B cell (primary cell): ENCODE measurements around the gene HTR6. TPM values are rescaled to one million over a fixed set of nuclear protein-coding genes. Genes with fewer than 3 reads are reported as not detected.

Source experiments
- ATAC-seq: fragments of 200-7000 bp; cut with Tn5 transposase; one replicate; pipeline ENCODE4 v1.10.0; 2021; ENCODE audit warnings: low read depth, mild to moderate bottlenecking, moderate number of reproducible peaks, moderate library complexity
- CTCF ChIA-PET: fragments of 350-600 bp; sonication (Branson Sonifier 250); formaldehyde crosslinking; loops from one replicate; lab custom pipeline; 2021; ENCODE audit warnings: antibody characterized with exemption, inconsistent platforms; lab: Charles Lee
- POLR2A ChIA-PET: fragments of 350-600 bp; sonication (Branson Sonifier 250); formaldehyde crosslinking; loops from one replicate; lab custom pipeline; 2021; ENCODE audit warnings: antibody characterized with exemption; lab: Charles Lee
- DNase-seq: peaks from one replicate; pipeline ENCODE4 v3.0.0; 2013
- H2AFZ ChIP-seq: 2 replicates; pipeline ENCODE4 v1.6.1; 2012; ENCODE audit warnings: mild to moderate bottlenecking, low read depth, low read length; ENCODE audit not compliant: insufficient read depth, poor library complexity, severe bottlenecking
- H3K27ac ChIP-seq, 2 donors: 1 replicate in 1 of 2; 2 replicates in 1 of 2; pipeline ENCODE4 v1.5.1; 2012 to 2013; ENCODE audit warnings: low read length in 2 of 2, mild to moderate bottlenecking in 2 of 2, moderate library complexity in 1 of 2
- H3K27me3 ChIP-seq, 4 experiments: fragments of 200-600 bp in 1 of 4; sonication (generic) in 1 of 4; replicated peaks in 1 of 4; 1 replicate in 2 of 4; 2 replicates in 2 of 4; pipeline versions ENCODE4 v1.6.1 to v1.7.0; 2013 to 2016; ENCODE audit warnings: low read length in 3 of 4, mild to moderate bottlenecking in 2 of 4, mixed read lengths in 1 of 4, moderate library complexity in 1 of 4; ENCODE audit not compliant: insufficient read depth in 4 of 4, control insufficient read depth in 3 of 4; ENCODE audit errors: control extremely low read depth in 1 of 4
- H3K36me3 ChIP-seq, 2 experiments: replicated peaks in 1 of 2; 1 replicate in 1 of 2; 2 replicates in 1 of 2; pipeline versions ENCODE4 v1.6.1 to v1.7.1; 2013; ENCODE audit warnings: low read length in 1 of 2; ENCODE audit not compliant: insufficient read depth in 2 of 2, control insufficient read depth in 1 of 2; ENCODE audit errors: control extremely low read depth in 1 of 2, extremely low read depth in 1 of 2
- H3K4me1 ChIP-seq, 2 donors: fragments of 200-600 bp in 1 of 2; sonication (generic) in 1 of 2; 1 replicate in 1 of 2; 2 replicates in 1 of 2; pipeline versions ENCODE4 v1.5.1 to v1.6.1; 2013 to 2017; ENCODE audit warnings: low read length in 2 of 2; ENCODE audit not compliant: control insufficient read depth in 2 of 2, insufficient read depth in 2 of 2
- H3K4me2 ChIP-seq: replicated peaks from 2 replicates; pipeline ENCODE3; 2012; ENCODE audit warnings: mild to moderate bottlenecking, low read depth, low read length; ENCODE audit not compliant: poor library complexity, severe bottlenecking
- H3K4me3 ChIP-seq, 5 experiments: fragments of 200-600 bp in 1 of 5; sonication (generic) in 1 of 5; 1 replicate in 3 of 5; 2 replicates in 2 of 5; pipeline versions ENCODE4 v1.5.1 to v1.7.0; 2011 to 2016; ENCODE audit warnings: low read length in 4 of 5, mild to moderate bottlenecking in 4 of 5, low read depth in 2 of 5, control low read depth in 1 of 5, moderate library complexity in 1 of 5; ENCODE audit not compliant: insufficient read depth in 1 of 5; ENCODE audit errors: control extremely low read depth in 1 of 5, extremely low read depth in 1 of 5
- H3K79me2 ChIP-seq: fragments of 200-600 bp; sonication (generic); one replicate; pipeline ENCODE4 v1.6.0; 2016; ENCODE audit warnings: low read length; ENCODE audit not compliant: control insufficient read depth, insufficient read depth
- H3K9ac ChIP-seq: fragments of 200-600 bp; sonication (generic); 2 replicates; pipeline ENCODE4 v1.6.1; 2017; ENCODE audit warnings: mild to moderate bottlenecking, low read length, moderate library complexity
- H3K9me3 ChIP-seq, 3 donors: one replicate each; pipeline versions ENCODE4 v1.6.1 to v1.7.1; 2013; ENCODE audit warnings: low read length in 2 of 3; ENCODE audit not compliant: control insufficient read depth in 2 of 3, insufficient read depth in 1 of 3; ENCODE audit errors: control extremely low read depth in 1 of 3
- H4K20me1 ChIP-seq: 2 replicates; pipeline ENCODE4 v1.6.0; 2012; ENCODE audit warnings: mild to moderate bottlenecking, low read length; ENCODE audit not compliant: insufficient read depth, control insufficient read depth, poor library complexity, severe bottlenecking
- H3K27ac Mint-ChIP-seq: one replicate; pipeline ENCODE4 v1.8.0; 2021; ENCODE audit warnings: mixed read lengths
- H3K27me3 Mint-ChIP-seq: one replicate; pipeline ENCODE4 v1.8.0; 2021; ENCODE audit warnings: mixed read lengths
- H3K4me1 Mint-ChIP-seq: one replicate; pipeline ENCODE4 v1.8.0; 2021; ENCODE audit warnings: mixed read lengths
- H3K4me3 Mint-ChIP-seq: one replicate; pipeline ENCODE4 v1.8.0; 2021; ENCODE audit warnings: mixed read lengths
- H3K9me3 Mint-ChIP-seq: one replicate; pipeline ENCODE4 v1.8.0; 2022; ENCODE audit warnings: mixed read lengths; ENCODE audit not compliant: insufficient read depth
- CTCF ChIP-seq: fragments of 200-600 bp; IDR thresholded peaks from one replicate; pipeline ENCODE4 v1.8.0; 2022; ENCODE audit warnings: antibody characterized with exemption, mild to moderate bottlenecking
- EZH2 ChIP-seq: IDR thresholded peaks from 2 replicates; pipeline ENCODE4 v1.6.1; 2012; ENCODE audit warnings: borderline replicate concordance, low read depth, mild to moderate bottlenecking, moderate library complexity, low read length; ENCODE audit not compliant: insufficient read depth, poor library complexity, severe bottlenecking
- whole genome bisulfite sequencing: methylation state at CpG from one replicate; pipeline ENCODE4 v1.1.5; 2013; ENCODE audit warnings: missing lambda C conversion rate; ENCODE audit not compliant: insufficient coverage; 5-methylcytosine and 5-hydroxymethylcytosine counted together
- intact Hi-C: fragments of 100-400 bp; cut with micrococcal nuclease; formaldehyde crosslinking; loops from one replicate; pipeline ENCODE4 v1.10.0; 2022
- polyA plus RNA-seq: library from polyadenylated mRNA; depleted of rRNA; stranded (reverse); fragments of >200 nt; gene quantifications from 2 replicates; pipeline ENCODE4 v1.2.3, GENCODE V29; 2012
- total RNA-seq, 2 donors: library from RNA; stranded (reverse); fragments of 120-200 nt in 1 of 2; gene quantifications; 1 replicate in 1 of 2; 2 replicates in 1 of 2; pipeline versions ENCODE4 v1.2.3 to v1.2.4, GENCODE V29; 2013 to 2022

Gene HTR6
- total and polyA plus RNA-seq, 2 donors (not counting 1 experiment from before 2014, with no cell fraction given) = not detected

GRCh38 chr1:19689085-19689757 is 24.5 kb downstream of the HTR6 start:
- ChIA-PET POLR2A (no interaction called here), CTCF (interaction anchor here (0.6 to 1.8 kb wide), 2 partner anchors 27 to 448 kb away, joined by 3 to 6 read pairs; no protein-coding TSS in a partner anchor)
- Mint-ChIP-seq H3K4me3 (no peak overlapping the region), H3K4me1 (no peaks in the 10 kb centered on the region), H3K27ac (no peak overlapping the region), H3K27me3 (no peaks in the 10 kb centered on the region), H3K9me3 (no peaks in the 10 kb centered on the region)
- Histone ChIP-seq H3K9me3 (peaks cover 0 to 41% (median 14%) of the 10 kb centered on the region in 3 donors), H2AFZ (no peak overlapping the region), H3K4me2 (no peak overlapping the region), H3K27ac (no peak overlapping the region), H3K27me3 (no peaks in the 10 kb centered on the region), H3K36me3 (peaks cover 0 to 43% of the 10 kb centered on the region in 2 experiments), H4K20me1 (no peaks in the 10 kb centered on the region), H3K9ac (no peak overlapping the region), H3K4me3 (no peak overlapping the region), H3K79me2 (no peaks in the 10 kb centered on the region), H3K4me1 (no peaks in the 10 kb centered on the region)
- ATAC-seq (no peak), DNase-seq (no peak)
- TF ChIP-seq EZH2 = no peak
- TF ChIP-seq CTCF = no peak
- intact Hi-C loops = no loop called here
- WGBS = 100% methylated on average over 5 of the region's 5 CpGs

- Mint-ChIP-seq H3K27me3 (no peaks in the 10 kb centered on the region), H3K27ac (no peak overlapping the region), H3K4me1 (no peaks in the 10 kb centered on the region), H3K9me3 (no peaks in the 10 kb centered on the region), H3K4me3 (no peak overlapping the region)
- POLR2A ChIA-PET = no interaction called here
- Histone ChIP-seq H3K9ac (no peak overlapping the region), H3K27me3 (no peaks in the 10 kb centered on the region), H3K27ac (no peak overlapping the region), H3K4me3 (no peak overlapping the region), H2AFZ (no peak overlapping the region), H3K4me2 (no peak overlapping the region), H4K20me1 (no peaks in the 10 kb centered on the region), H3K9me3 (peaks cover 0 to 41% (median 14%) of the 10 kb centered on the region in 3 donors), H3K4me1 (no peaks in the 10 kb centered on the region), H3K36me3 (peaks cover 0 to 40% of the 10 kb centered on the region in 2 experiments), H3K79me2 (no peaks in the 10 kb centered on the region)
- 77% methylated on average over 3 of the region's 3 CpGs for WGBS
- no peak for TF ChIP-seq CTCF
- TF ChIP-seq EZH2 = no peak
- DNase-seq (no peak), ATAC-seq (no peak)
- intact Hi-C loops = no loop called here
- CTCF ChIA-PET = interaction anchor here (0.6 to 1.8 kb wide), 2 partner anchors 28 to 449 kb away, joined by 3 to 6 read pairs; no protein-coding TSS in a partner anchor
Observed at GRCh38 chr1:19689856-19690255, 25.2 kb downstream of the HTR6 start.
